Raji (cell line): Measurements from ENCODE around the gene COL9A3.

Experiments used
- POLR2A ChIP-seq: IDR thresholded peaks from 2 replicates; pipeline ENCODE4 v1.6.1; 2011; ENCODE audit warnings: low read depth, low read length, control low read depth; ENCODE audit not compliant: insufficient read depth

Gene COL9A3

DNA sequence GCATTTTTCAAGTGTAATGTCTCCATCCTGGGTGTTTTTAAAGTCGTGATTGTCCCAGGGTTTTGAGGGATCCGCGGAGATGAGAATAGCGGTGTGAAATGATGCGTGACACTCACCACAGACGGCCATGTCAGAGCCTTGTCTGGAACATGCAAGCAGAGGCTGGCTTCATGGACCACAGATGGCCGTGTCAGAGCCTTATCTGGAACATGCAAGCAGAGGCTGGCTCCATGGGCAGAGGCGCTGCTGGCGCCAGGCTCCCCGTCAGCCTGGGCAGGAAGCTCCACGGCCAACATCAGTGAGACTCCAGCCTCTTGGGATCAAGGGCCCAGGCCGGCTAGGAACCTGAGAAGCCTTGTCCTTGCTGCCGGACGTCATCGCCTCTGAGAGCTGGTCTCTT, 28.2 kb upstream of the COL9A3 start:
- no peak for TF ChIP-seq POLR2A

DNA sequence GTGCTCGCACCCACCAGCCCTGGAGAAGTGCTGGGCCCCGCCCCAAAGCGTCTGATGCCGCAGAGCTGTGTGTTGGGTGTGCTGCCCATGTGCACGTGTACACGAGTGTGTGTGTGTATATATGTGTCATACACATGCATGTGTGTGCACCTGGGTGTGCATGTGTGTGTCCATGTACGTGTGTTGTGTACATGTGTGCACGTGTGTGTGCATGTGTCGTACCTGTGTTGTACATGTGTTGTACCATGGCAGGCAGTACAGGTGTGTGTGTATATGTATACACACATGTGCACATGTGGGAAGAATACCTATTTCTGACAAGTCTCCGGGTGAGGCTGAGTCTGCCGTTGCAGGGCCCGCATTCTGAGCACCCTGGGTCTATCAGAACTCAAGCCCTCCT, 26.8 kb upstream of the COL9A3 start:
- TF ChIP-seq POLR2A, result no peak

DNA sequence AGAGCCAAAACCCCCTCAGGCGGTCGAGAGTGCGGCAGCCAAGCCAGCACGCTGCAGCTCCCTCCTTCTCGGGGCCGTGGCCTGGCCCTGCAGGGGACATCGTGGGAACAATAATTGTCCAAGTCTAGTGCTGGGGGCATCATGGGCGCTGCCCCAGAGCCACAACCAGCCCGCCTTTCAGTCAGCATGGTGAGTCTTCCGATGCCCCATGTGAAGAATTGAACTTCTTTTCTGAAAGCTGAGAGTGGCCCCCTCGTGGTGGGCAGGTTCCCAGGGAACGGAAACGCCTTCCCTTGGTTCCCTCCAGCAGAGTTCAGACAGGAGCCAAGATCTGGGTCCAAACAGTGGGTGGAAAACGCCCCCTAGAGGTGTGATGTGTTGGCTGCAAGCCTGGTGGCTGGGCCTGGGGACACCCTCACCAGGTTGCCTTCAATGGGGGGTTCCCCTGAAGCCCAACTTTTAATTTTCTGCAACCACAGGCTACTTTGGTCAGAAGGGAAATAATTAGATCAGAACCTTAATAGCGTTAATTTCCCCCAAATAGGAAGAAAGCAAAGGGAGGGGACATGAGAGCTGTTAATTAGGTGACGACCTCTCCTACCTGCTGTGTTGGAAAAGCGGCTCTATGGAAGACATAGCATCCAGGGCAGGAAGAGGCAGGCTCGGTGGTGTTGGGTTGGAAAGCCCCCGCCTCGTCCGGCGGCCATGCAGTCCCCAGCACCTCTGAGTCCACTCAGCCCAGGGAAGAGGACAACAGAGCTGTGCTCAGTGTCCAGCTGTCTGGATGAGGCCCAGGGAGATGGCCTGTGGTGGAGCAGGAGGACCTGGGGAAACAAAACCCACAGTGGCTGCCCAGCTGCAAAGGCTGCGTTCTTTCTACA, 25.3 kb upstream of the COL9A3 start:
- TF ChIP-seq POLR2A, result no peak

DNA sequence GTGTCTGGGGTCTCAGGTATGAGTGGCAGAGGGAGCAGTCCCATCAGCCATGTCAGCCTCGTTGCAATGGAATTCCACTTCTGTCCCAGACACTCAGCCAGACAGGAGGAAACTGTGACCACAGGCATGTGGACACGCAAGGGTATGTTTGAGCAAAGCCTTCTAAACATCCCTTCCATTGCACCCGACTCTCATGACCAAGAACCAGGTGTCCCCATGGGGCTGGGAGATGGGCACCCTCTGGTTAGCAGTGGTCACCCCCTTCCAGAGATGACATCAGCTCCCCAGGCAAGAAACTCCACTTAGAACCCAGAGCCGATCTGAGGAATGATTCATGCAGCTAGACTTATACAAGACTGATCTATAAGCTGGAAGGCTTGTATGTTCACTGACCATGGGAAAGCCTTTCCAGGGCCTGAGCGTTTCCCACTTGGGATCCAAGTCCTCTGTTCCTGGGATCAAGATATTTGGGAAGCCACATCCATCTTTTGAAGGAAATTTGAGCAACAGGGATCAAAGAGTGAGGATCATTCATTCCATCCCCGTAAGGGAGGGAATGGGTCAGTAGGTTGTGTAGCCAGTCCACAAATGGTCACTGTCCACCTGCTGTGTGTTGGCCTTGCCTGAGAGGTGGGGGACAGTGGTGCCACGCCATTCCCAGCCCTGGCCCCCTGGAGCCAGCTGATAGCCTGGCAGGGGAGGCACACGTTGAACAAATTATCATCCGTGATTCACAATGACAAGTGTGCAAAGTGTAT, 24.5 kb upstream of the COL9A3 start:
- TF ChIP-seq POLR2A, result no peak

- no peak for TF ChIP-seq POLR2A
Observed at GRCh38 chr20:62792940-62793756, 23.7 kb upstream of the COL9A3 start.

DNA sequence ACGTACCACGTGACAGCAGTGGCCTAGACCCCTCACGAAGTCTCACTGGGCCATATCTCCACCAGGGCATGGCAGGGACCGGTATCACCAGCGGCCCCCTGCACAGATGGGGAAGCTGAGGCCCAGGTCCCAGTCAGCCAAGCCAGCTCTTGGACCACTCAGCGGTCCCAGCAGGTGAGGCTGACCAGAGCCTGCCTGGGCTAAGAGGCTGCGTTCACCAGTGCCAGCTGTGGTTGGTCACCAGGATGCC, 23.2 kb upstream of the COL9A3 start:
- TF ChIP-seq POLR2A, result no peak

DNA sequence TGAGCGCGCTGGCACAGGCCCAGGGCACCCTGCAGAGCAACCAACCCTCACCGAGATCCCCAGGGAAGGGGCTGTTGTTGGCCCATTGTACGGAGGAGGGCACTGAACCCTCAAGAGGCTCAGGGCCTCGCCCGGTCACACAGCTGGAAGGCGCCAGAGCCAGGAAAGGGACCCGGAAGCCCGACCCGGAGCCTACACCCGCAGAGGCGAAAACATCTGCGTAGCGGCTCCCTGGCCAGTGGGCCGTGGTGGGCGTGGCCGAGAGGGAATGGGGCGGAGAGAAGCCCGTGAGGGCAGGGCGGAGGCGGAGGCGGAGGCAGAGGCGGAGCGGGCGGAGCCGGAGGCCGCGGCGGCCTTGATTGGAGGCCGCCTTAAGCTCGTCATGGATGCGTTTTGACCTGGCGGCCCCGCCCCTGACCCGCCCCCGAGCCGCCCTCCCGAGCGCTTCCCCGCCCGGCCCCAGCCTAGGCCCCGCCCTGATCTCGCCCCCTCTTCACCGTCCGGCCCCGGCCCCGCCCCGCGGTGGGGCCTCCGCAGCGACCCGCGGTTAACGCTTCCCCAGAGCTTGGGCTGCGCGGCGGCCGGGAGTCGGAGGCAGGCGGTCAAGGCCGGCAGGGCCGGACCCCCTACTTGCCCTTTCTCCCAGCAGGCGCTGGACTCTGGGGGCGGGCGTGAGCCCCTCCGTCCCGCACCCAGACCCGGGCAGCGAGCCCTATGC, 22.7 kb upstream of the COL9A3 start:
- TF ChIP-seq POLR2A, result peak; percentile 75

GRCh38 chr20:62795023-62795761, 21.7 kb upstream of the COL9A3 start:
- TF ChIP-seq POLR2A, result peak; percentile 76

GRCh38 chr20:62796699-62797491, 20.0 kb upstream of the COL9A3 start:
- no peak for TF ChIP-seq POLR2A

GRCh38 chr20:62797671-62798532, 18.9 kb upstream of the COL9A3 start:
- TF ChIP-seq POLR2A, result no peak

DNA sequence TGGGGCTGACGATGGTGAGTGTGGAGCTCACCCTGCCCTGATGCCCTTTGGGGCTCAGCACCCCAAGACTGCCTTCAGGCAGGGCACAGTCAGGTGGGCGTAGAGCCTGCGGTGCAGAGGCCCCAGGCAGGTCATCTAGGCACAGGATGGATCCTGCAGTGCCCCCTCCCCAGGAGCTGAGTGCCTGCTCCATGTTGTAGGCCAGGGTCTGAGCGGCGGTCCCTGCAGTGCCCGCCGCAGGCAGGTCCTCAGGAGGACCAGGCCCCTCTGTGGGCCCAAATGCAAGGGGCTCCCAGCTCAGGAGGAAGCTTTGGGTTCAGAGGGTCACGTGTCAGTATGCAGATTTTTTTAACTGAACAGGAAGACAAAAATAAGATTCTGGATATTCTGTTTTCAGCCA, 17.8 kb upstream of the COL9A3 start:
- TF ChIP-seq POLR2A, result no peak

GRCh38 chr20:62799459-62799858, 17.4 kb upstream of the COL9A3 start:
- no peak for TF ChIP-seq POLR2A

DNA sequence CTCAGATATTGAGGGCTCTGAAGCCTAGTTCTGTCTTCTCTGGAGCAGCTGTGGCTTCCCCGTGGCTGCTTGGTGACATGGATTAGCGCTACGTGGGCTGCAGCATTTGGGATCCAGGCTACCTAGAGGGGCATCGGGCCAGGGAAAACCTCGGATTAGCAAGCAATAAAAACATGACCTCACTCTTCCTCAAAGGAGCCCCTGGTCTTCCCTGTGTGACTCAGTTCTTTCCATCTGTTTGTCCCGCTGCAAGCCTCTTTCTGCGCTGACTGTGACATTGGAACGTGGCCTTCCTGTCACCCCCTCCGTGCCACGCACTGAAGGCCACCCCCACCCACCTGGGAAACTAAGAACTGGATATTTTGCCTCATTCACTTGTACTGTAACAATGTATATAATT, 17.0 kb upstream of the COL9A3 start:
- TF ChIP-seq POLR2A, result no peak
